Measurements from ENCODE around the gene TTF1.

TTF1 gene, protein sequence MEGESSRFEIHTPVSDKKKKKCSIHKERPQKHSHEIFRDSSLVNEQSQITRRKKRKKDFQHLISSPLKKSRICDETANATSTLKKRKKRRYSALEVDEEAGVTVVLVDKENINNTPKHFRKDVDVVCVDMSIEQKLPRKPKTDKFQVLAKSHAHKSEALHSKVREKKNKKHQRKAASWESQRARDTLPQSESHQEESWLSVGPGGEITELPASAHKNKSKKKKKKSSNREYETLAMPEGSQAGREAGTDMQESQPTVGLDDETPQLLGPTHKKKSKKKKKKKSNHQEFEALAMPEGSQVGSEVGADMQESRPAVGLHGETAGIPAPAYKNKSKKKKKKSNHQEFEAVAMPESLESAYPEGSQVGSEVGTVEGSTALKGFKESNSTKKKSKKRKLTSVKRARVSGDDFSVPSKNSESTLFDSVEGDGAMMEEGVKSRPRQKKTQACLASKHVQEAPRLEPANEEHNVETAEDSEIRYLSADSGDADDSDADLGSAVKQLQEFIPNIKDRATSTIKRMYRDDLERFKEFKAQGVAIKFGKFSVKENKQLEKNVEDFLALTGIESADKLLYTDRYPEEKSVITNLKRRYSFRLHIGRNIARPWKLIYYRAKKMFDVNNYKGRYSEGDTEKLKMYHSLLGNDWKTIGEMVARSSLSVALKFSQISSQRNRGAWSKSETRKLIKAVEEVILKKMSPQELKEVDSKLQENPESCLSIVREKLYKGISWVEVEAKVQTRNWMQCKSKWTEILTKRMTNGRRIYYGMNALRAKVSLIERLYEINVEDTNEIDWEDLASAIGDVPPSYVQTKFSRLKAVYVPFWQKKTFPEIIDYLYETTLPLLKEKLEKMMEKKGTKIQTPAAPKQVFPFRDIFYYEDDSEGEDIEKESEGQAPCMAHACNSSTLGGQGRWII

GRCh38 chr9:132406554-132407122 lies at the start of gene TTF1:
Gene TTF1, minus strand, starts transcription at chr9:132406840. Its CDS starts 4,019 bp downstream, at chr9:132402821.
- DNase-seq = peak; percentile 23 to 92 (median 74)

- no peak for DNase-seq
Measured at GRCh38 chr9:132456241-132456640, 49.6 kb upstream of the TTF1 start.

GRCh38 chr9:132451276-132451675 lies 44.6 kb upstream of the TTF1 start:
- DNase-seq = no peak

DNA sequence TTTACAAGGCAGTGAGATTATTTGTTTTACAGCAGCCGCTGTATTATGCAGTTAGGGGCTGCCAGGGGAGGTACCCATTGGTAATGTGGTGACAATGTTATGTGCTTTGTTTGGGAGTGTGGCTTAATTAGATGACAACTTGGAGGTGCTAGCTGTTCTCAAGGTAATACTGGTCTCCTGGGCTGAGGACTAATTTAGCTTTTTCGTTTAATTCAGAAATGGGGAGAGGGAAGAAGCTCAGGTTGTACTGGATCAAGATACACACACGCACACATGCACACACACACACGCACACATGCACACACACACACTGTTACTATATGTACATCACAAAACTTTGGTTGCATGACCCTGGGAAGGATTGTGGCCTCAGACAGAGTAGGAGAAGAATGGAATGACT lies 41.3 kb upstream of the TTF1 start:
- no peak for DNase-seq

GRCh38 chr9:132447346-132447745 lies 40.7 kb upstream of the TTF1 start:
- DNase-seq = no peak

DNA sequence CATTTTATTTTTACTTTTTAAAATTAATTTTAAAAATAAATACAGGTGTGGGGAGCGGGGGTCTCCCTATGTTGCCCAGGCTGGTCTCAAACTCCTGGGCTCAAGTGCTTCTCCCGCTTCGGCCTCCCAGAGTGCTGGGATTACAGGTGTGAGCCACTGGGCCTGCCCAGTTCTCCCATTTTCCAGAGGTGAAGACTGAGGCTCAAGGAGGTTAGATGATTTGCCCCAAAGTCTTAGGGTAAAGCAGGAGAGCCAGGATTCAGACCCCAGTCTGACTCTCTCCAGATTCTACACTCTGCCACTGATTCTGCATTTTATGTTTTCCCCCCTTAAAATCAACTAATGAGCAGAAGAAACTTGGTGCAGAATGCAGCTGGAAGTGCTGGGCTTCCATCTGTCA lies 40.2 kb upstream of the TTF1 start:
- DNase-seq = no peak

GRCh38 chr9:132443951-132444607 lies 37.4 kb upstream of the TTF1 start:
- no peak for DNase-seq

GRCh38 chr9:132441404-132441803 lies 34.8 kb upstream of the TTF1 start:
- no peak for DNase-seq

- DNase-seq = no peak
Measured at GRCh38 chr9:132440735-132441134, 34.1 kb upstream of the TTF1 start.

DNA sequence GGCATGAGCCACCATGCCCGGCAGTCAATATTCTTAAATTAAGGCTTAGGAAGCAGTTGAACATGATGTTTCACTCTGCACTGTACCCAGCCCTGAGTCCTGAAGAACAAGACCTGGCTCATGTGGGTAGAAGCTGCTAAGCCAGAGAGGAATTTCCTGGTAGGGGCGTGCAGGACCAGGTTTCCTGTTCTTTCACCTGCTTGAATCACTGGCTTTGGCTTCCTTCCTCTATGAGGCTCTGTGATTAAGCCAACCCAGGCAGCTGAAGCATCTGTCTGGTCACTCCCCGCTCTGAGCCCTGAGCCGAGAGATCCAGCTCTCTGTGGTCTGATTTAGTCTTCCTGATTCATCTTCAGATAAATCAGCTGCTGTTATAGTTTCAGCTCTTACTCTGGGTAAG lies 32.5 kb upstream of the TTF1 start:
- DNase-seq = no peak

DNA sequence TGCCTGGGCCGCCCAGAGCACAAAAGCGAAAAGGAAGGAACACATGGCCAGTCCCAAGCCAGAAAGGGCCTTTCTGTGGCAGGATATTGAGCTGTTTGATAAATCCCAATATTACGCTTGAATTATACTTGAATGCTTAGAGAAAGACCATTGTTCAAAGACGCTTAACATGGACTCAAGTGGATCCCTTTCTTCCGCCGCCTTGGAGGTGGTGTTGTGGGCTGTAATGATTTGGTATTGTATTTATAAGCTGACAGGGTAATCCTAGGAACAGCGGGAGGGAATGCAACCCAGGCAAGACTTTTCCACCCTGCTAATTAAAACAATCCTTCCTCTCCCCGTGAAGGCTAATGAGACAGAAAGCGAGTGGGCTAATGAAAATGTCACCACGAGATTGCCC lies 28.2 kb upstream of the TTF1 start:
- no peak for DNase-seq

- no peak for DNase-seq
Measured at GRCh38 chr9:132430998-132431397, 24.4 kb upstream of the TTF1 start.

- DNase-seq = no peak
Measured at GRCh38 chr9:132426639-132427414, 20.2 kb upstream of the TTF1 start.

GRCh38 chr9:132425675-132426062 lies 19.0 kb upstream of the TTF1 start:
- no peak for DNase-seq

GRCh38 chr9:132424857-132425674 lies 18.4 kb upstream of the TTF1 start:
- no peak for DNase-seq

- DNase-seq = no peak
Measured at GRCh38 chr9:132423503-132423902, 16.9 kb upstream of the TTF1 start.

- DNase-seq = no peak
Measured at GRCh38 chr9:132422574-132422973, 15.9 kb upstream of the TTF1 start.

GRCh38 chr9:132418726-132419363 lies 12.2 kb upstream of the TTF1 start:
- DNase-seq = no peak

- no peak for DNase-seq
Measured at GRCh38 chr9:132415181-132415580, 8.5 kb upstream of the TTF1 start.
